ENCODE measurements around the gene C1orf74. TPM values are rescaled to one million over a fixed set of nuclear protein-coding genes. Genes with fewer than 3 reads are reported as not detected.

Gene C1orf74
- total and polyA plus RNA-seq, 2 donors (not counting 3 experiments of a cell fraction or from before 2014, with no cell fraction given) = 2.4 to 3.0 TPM

DNA sequence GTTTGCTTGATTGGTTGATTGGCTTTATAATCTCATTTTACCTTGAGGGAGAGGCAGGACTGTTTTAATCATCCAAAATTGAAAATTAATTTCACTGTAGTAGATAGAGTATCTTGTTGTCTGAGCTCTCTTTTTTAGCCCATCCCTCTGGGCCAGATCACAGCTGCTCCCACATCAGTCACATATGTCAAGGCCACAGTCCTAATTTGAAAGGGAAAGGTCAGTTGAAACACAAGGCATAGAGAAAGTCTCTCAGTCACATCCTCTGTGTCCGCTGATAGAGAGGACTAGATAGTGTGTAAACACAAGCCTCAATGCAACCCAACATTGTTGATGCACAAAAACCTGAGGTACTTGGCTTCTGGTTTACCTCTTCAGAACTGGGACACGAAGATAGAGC, 6.8 kb downstream of the C1orf74 start:
- Histone ChIP-seq H3K9ac (replicated peaks; ENCODE audit: extremely low read depth, insufficient read depth, low read length) (no peak overlapping the region), H3K9me3 (replicated peaks; ENCODE audit: control insufficient read depth, insufficient read depth, low read length) (no peaks in the 10 kb centered on the region), H3K9me1 (replicated peaks; ENCODE audit: control insufficient read depth, extremely low read depth, insufficient read depth, low read length) (no peaks in the 10 kb centered on the region), H3K79me2 (ENCODE audit: control insufficient read depth, insufficient read depth, low read length) (no peaks in the 10 kb centered on the region), H3K4me2 (ENCODE audit: insufficient read depth, low read length) (no peak overlapping the region), H4K20me1 (replicated peaks; ENCODE audit: control insufficient read depth, extremely low read depth, insufficient read depth, low read length) (no peaks in the 10 kb centered on the region), H3K36me3 (ENCODE audit: control insufficient read depth in 2 of 2, extremely low read depth in 1 of 2, insufficient read depth in 2 of 2, low read length in 2 of 2) (no peaks in the 10 kb centered on the region), H3K4me3 (replicated peaks in 1 of 3; ENCODE audit: insufficient read depth in 1 of 3, low read depth in 1 of 3, low read length in 3 of 3) (no peak overlapping the region), H3K27me3 (ENCODE audit: control insufficient read depth in 2 of 2, insufficient read depth in 2 of 2, low read length in 2 of 2) (no peaks in the 10 kb centered on the region), H3K4me1 (ENCODE audit: control insufficient read depth, extremely low read depth, insufficient read depth, low read length) (no peaks in the 10 kb centered on the region), H2AFZ (ENCODE audit: low read depth, low read length) (no peak overlapping the region), H3K27ac (ENCODE audit: insufficient read depth, low read depth, low read length) (no peak overlapping the region)
- no peak for FAIRE-seq
- BruUV-seq (replicated peaks) = no TSS peak
- ChIA-PET POLR2A (no interaction called here), CTCF (interaction anchor here (2.0 kb wide), 1 partner anchor 8 kb away, joined by 8 read pairs; no protein-coding TSS in a partner anchor)
- intact Hi-C loops (cut with micrococcal nuclease) (no loop called here), dilution Hi-C loops (cut with MboI; ENCODE audit: extremely low pct_ligation_motif_present, low sequenced_read_pairs) (no loop called here)
- no peak for TF ChIP-seq JUN (IDR thresholded peaks at IDR 0.05; ENCODE audit: borderline replicate concordance, insufficient read depth, insufficient read length, low read depth)
- TF ChIP-seq GATA2 (IDR thresholded peaks at IDR 0.05; ENCODE audit: insufficient read depth, insufficient read length, low read depth, low read length) = no peak
- TF ChIP-seq POLR2A (IDR thresholded peaks at IDR 0.05; ENCODE audit: low read depth, low read length) = no peak
- no peak for TF ChIP-seq EZH2 (IDR thresholded peaks at IDR 0.05; ENCODE audit: borderline replicate concordance, low read depth, low read length, severe bottlenecking)
- no peak for TF ChIP-seq FOS (IDR thresholded peaks at IDR 0.05; ENCODE audit: borderline replicate concordance, insufficient read depth, low read length)
- TF ChIP-seq POLR2AphosphoS5 (IDR thresholded peaks at IDR 0.05; ENCODE audit: insufficient read depth, low read depth, low read length) = no peak
- TF ChIP-seq MAX (IDR thresholded peaks at IDR 0.05; ENCODE audit: insufficient read depth, insufficient read length) = no peak
- no peak for TF ChIP-seq CTCF (IDR thresholded peaks at IDR 0.05; ENCODE audit: extremely low read depth in 1 of 2, insufficient read depth in 1 of 2, low read depth in 1 of 2, low read length in 2 of 2)
- no peak for TF ChIP-seq MYC (IDR thresholded peaks at IDR 0.05; ENCODE audit: low read depth, low read length)
- DNase-seq (ENCODE audit: low read depth, low spot score) = no peak
